Measurements from ENCODE around the gene TGFBI.

Gene TGFBI

GRCh38 chr5:136055612-136056309, 27.0 kb downstream of the TGFBI start:
- no peaks in the 10 kb centered on the region for H3K9me3 ChIP-seq (ENCODE audit: control insufficient read depth, low read length)
- H3K4me3 ChIP-seq (ENCODE audit: low read length): no peak overlapping the region
- no peaks in the 10 kb centered on the region for H3K36me3 ChIP-seq (ENCODE audit: control insufficient read depth, insufficient read depth, low read length)
- H3K9ac ChIP-seq (ENCODE audit: low read length): no peak overlapping the region
- peaks cover 18% of the 10 kb centered on the region for H3K4me1 ChIP-seq (ENCODE audit: control insufficient read depth, insufficient read depth, low read length)
- no peaks in the 10 kb centered on the region for H3K27me3 ChIP-seq (ENCODE audit: control insufficient read depth, insufficient read depth, low read length)

DNA sequence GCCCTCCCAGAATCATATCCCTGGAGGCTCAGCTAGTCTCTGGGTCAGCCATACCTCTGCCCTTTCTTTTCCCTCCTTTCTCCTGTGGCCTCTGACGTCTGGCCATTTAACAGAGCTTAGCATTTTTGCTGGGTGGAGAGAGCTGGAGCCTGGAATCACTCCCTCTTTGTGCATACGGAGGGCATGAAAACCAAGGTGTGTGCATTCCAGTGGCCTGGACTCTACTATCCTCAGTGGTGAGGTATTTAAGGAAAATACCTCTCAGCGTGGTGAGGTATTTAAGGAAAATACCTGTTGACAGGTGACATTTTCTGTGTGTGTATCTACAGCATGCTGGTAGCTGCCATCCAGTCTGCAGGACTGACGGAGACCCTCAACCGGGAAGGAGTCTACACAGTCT, 27.5 kb downstream of the TGFBI start:
- Histone ChIP-seq H3K4me1 (ENCODE audit: control insufficient read depth, insufficient read depth, low read length) (peaks cover 18% of the 10 kb centered on the region), H3K4me3 (ENCODE audit: low read length) (no peak overlapping the region), H3K36me3 (ENCODE audit: control insufficient read depth, insufficient read depth, low read length) (no peaks in the 10 kb centered on the region), H3K27me3 (ENCODE audit: control insufficient read depth, insufficient read depth, low read length) (no peaks in the 10 kb centered on the region), H3K9me3 (ENCODE audit: control insufficient read depth, low read length) (no peaks in the 10 kb centered on the region), H3K9ac (ENCODE audit: low read length) (no peak overlapping the region)

GRCh38 chr5:136056771-136057335, 28.1 kb downstream of the TGFBI start:
- peaks cover 18% of the 10 kb centered on the region for H3K4me1 ChIP-seq (ENCODE audit: control insufficient read depth, insufficient read depth, low read length)
- no peak overlapping the region for H3K4me3 ChIP-seq (ENCODE audit: low read length)
- no peaks in the 10 kb centered on the region for H3K9me3 ChIP-seq (ENCODE audit: control insufficient read depth, low read length)
- H3K36me3 ChIP-seq (ENCODE audit: control insufficient read depth, insufficient read depth, low read length): no peaks in the 10 kb centered on the region
- no peaks in the 10 kb centered on the region for H3K27me3 ChIP-seq (ENCODE audit: control insufficient read depth, insufficient read depth, low read length)
- no peak overlapping the region for H3K9ac ChIP-seq (ENCODE audit: low read length)

- no peak overlapping the region for H3K9ac ChIP-seq (ENCODE audit: low read length)
Observed at GRCh38 chr5:136057401-136058038, 28.7 kb downstream of the TGFBI start.

DNA sequence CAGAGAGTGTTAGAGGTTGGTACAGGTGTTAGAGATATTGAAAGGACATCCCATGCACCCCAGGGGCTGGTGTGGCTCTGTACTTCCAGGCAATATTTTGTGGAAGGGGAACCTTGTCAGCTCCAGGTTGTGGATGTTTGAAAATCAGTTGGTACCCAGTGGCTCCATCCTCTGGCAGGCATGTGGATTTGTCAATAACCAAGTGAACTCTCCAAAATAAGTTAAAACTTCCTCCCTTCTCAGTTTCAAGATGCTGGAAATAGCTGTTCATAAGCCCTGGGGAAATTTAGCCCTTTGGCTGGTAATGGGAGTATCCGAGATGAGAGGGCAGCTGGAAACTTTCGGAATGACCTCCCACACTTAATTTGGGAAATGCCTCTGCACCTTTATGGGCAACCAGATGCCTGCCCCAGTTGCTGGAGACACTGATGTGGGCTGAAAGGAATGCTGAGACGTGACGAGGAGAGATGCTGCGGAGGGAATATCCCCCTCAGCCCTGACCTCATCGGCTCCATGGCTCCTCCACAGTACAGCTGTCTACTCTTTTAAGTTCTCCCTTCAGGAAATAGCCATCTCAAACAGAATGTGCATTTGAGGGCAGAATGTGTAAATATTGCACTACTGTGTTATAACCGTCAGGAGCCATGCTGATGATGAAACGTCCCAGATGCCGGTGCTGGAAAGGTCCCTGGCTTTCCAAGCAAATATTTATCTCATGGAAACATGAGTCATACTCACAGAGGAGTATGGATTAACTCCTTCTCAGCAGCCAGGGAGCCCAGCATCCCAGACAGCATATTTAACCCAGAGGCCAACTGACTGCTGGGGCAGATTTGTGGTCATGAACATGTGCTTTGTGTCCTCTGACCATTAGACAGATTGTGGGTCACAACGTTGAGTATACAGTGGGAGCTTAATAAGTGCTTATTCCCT, 29.5 kb downstream of the TGFBI start:
- Histone ChIP-seq H3K9me3 (ENCODE audit: control insufficient read depth, low read length) (no peaks in the 10 kb centered on the region), H3K27me3 (ENCODE audit: control insufficient read depth, insufficient read depth, low read length) (no peaks in the 10 kb centered on the region), H3K4me3 (ENCODE audit: low read length) (no peak overlapping the region), H3K36me3 (ENCODE audit: control insufficient read depth, insufficient read depth, low read length) (no peaks in the 10 kb centered on the region), H3K4me1 (ENCODE audit: control insufficient read depth, insufficient read depth, low read length) (peaks cover 14% of the 10 kb centered on the region), H3K9ac (ENCODE audit: low read length) (no peak overlapping the region)

More at GRCh38 chr5:136057401-136058038, 28.7 kb downstream of the TGFBI start:
- H3K4me3 ChIP-seq (ENCODE audit: low read length): no peak overlapping the region
- H3K4me1 ChIP-seq (ENCODE audit: control insufficient read depth, insufficient read depth, low read length): peaks cover 18% of the 10 kb centered on the region
- no peaks in the 10 kb centered on the region for H3K27me3 ChIP-seq (ENCODE audit: control insufficient read depth, insufficient read depth, low read length)
- no peaks in the 10 kb centered on the region for H3K36me3 ChIP-seq (ENCODE audit: control insufficient read depth, insufficient read depth, low read length)
- H3K9me3 ChIP-seq (ENCODE audit: control insufficient read depth, low read length): no peaks in the 10 kb centered on the region

GRCh38 chr5:136058972-136059354, 30.2 kb downstream of the TGFBI start:
- peaks cover 8% of the 10 kb centered on the region for H3K4me1 ChIP-seq (ENCODE audit: control insufficient read depth, insufficient read depth, low read length)

DNA sequence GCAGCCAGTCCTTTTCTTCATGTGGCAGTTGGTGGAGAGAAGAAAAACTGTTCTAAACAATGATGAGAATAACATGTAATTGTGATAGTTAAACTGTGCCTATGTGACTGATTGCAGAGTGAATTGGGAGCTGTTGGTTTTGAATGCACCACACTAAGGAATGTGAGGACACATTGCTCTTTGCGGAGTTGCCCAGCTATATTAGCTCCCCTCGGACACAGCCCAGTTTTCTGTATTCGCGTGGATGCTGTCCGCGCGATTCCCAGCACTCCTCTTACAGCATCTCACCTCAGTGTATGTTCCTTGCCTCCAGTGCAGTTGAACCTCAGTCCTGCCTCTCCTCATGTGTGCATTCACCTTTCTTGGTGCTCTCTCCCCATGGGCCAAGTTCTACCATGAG, 32.2 kb downstream of the TGFBI start:
- no peaks in the 10 kb centered on the region for H3K9me3 ChIP-seq (ENCODE audit: control insufficient read depth, low read length)
- no peak overlapping the region for H3K9ac ChIP-seq (ENCODE audit: low read length)
- no peaks in the 10 kb centered on the region for H3K36me3 ChIP-seq (ENCODE audit: control insufficient read depth, insufficient read depth, low read length)
- H3K4me1 ChIP-seq (ENCODE audit: control insufficient read depth, insufficient read depth, low read length): peaks cover 4% of the 10 kb centered on the region
- H3K27me3 ChIP-seq (ENCODE audit: control insufficient read depth, insufficient read depth, low read length): no peaks in the 10 kb centered on the region
- H3K4me3 ChIP-seq (ENCODE audit: low read length): no peak overlapping the region

More at GRCh38 chr5:136058972-136059354, 30.2 kb downstream of the TGFBI start:
- Histone ChIP-seq H3K27me3 (ENCODE audit: control insufficient read depth, insufficient read depth, low read length) (no peaks in the 10 kb centered on the region), H3K36me3 (ENCODE audit: control insufficient read depth, insufficient read depth, low read length) (no peaks in the 10 kb centered on the region), H3K9ac (ENCODE audit: low read length) (no peak overlapping the region), H3K4me3 (ENCODE audit: low read length) (no peak overlapping the region), H3K9me3 (ENCODE audit: control insufficient read depth, low read length) (no peaks in the 10 kb centered on the region)

GRCh38 chr5:136061630-136062365, 33.0 kb downstream of the TGFBI start:
- H3K9ac ChIP-seq (ENCODE audit: low read length): no peak overlapping the region
- no peaks in the 10 kb centered on the region for H3K36me3 ChIP-seq (ENCODE audit: control insufficient read depth, insufficient read depth, low read length)
- H3K27me3 ChIP-seq (ENCODE audit: control insufficient read depth, insufficient read depth, low read length): no peaks in the 10 kb centered on the region
- no peak overlapping the region for H3K4me3 ChIP-seq (ENCODE audit: low read length)
- H3K9me3 ChIP-seq (ENCODE audit: control insufficient read depth, low read length): no peaks in the 10 kb centered on the region
- peaks cover 4% of the 10 kb centered on the region for H3K4me1 ChIP-seq (ENCODE audit: control insufficient read depth, insufficient read depth, low read length)

DNA sequence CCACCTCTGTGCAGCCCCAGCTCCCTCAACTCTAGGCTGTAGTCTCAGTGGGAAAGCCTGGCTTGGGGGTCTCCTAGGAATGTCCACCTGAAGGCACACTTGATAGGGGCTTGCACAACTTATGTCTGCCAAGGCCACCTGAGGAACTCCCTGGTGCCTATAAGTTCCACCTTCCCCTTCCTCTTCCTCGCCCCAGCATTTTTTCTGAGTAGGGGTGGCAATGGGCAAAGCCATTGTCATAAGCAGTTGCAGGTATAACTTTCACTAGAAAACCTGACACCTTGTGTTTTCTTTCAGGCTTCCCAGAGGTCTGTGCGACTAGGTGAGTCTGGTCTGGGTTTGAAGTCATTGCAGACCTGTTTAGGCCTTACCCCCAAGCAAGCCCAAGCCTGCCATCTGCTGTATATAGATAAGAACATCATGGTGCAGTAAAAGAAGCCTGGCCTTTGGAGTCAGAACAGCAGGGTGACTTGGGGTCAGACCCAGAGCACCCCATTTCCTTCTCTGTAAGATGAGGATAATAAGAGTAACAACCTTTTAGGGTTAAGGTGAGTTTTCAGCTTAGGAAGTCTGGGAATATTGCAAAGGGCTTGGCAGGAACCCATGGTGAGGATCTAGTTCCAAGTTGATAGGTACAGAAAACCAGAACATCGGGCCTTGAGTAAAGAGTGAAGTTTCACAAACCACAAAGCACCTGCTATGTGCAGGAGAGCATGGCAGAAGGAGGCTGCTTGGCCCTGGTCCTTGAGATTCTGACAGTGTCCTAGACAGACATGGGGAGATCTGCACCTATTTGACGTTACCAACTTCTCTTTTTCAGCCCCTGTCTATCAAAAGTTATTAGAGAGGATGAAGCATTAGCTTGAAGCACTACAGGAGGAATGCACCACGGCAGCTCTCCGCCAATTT, 33.8 kb downstream of the TGFBI start:
- H3K4me3 ChIP-seq (ENCODE audit: low read length): no peak overlapping the region
- no peaks in the 10 kb centered on the region for H3K36me3 ChIP-seq (ENCODE audit: control insufficient read depth, insufficient read depth, low read length)
- H3K9ac ChIP-seq (ENCODE audit: low read length): no peak overlapping the region
- no peaks in the 10 kb centered on the region for H3K9me3 ChIP-seq (ENCODE audit: control insufficient read depth, low read length)
- H3K4me1 ChIP-seq (ENCODE audit: control insufficient read depth, insufficient read depth, low read length): peaks cover 4% of the 10 kb centered on the region
- no peaks in the 10 kb centered on the region for H3K27me3 ChIP-seq (ENCODE audit: control insufficient read depth, insufficient read depth, low read length)

- Histone ChIP-seq H3K4me3 (ENCODE audit: low read length) (no peak overlapping the region), H3K4me1 (ENCODE audit: control insufficient read depth, insufficient read depth, low read length) (no peaks in the 10 kb centered on the region), H3K9ac (ENCODE audit: low read length) (no peak overlapping the region), H3K27me3 (ENCODE audit: control insufficient read depth, insufficient read depth, low read length) (no peaks in the 10 kb centered on the region), H3K9me3 (ENCODE audit: control insufficient read depth, low read length) (no peaks in the 10 kb centered on the region), H3K36me3 (ENCODE audit: control insufficient read depth, insufficient read depth, low read length) (no peaks in the 10 kb centered on the region)
Observed at GRCh38 chr5:136063778-136064465, 35.1 kb downstream of the TGFBI start.

Data from mucosa of stomach (tissue), 1 donor.